HUES48 (cell line): Measurements from ENCODE around the gene TFEB.

Source experiments
- H3K27ac ChIP-seq: one replicate; pipeline ENCODE4 v1.7.0; 2013; ENCODE audit warnings: low read depth, low read length, inconsistent platforms
- H3K27me3 ChIP-seq: 2 replicates; pipeline ENCODE4 v1.6.1; 2013; ENCODE audit warnings: mild to moderate bottlenecking, low read length; ENCODE audit not compliant: control insufficient read depth, insufficient read depth
- H3K36me3 ChIP-seq: 2 replicates; pipeline ENCODE4 v1.6.1; 2013; ENCODE audit warnings: low read length; ENCODE audit not compliant: control insufficient read depth, insufficient read depth
- H3K4me1 ChIP-seq: 2 replicates; pipeline ENCODE4 v1.6.1; 2013; ENCODE audit warnings: mild to moderate bottlenecking, low read length; ENCODE audit not compliant: control insufficient read depth, insufficient read depth
- H3K4me3 ChIP-seq: 2 replicates; pipeline ENCODE4 v1.5.1; 2013; ENCODE audit warnings: mild to moderate bottlenecking, low read depth, low read length
- H3K9ac ChIP-seq: 2 replicates; pipeline ENCODE4 v1.6.1; 2013; ENCODE audit warnings: mild to moderate bottlenecking, low read depth, low read length, moderate library complexity
- H3K9me3 ChIP-seq: 2 replicates; pipeline ENCODE4 v1.6.1; 2013; ENCODE audit warnings: low read length; ENCODE audit not compliant: control insufficient read depth, insufficient read depth

Gene TFEB

DNA sequence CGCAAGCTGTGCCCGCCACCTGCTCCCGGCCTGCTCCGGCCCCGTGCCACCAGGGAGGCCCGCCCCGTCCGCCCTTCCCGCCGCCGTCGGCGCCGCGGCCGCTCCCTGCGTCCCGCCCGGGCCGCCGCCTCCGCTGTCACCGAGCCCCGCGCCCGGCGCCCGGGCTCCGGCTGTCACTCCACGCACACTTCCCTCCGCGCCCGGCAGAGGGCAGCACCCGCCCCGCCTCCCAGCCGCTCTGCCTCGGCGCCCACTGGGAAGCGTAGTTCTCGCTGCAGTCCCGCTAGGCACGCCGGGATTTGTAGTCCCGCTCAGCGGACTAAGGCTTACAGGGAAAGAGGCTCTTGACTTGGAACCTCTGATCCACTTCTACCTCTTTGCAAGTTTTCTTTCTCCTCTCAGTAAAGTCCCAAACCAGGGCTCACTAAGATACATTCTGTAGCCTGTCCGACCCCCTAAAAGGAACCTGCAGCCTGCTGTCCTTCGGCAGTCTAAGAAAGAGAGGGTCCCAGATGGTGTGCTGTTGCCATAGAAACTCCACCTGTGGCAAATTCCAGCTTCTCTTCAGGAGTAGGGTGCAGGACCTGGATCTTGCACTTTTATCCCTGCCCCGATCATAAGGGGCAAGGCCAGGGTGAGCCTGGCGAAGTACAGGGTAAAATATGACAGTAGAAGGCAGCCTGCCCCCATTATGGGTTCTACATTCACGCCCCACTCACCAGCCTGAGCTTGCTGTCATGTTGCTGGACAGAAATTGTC, at the start of gene TFEB:
TSS of gene TFEB (minus strand) at position 182 of the 759 bp plus-strand sequence. CDS start 44,395 bp downstream, outside the sequence.
- no peaks in the 10 kb centered on the region for H3K36me3 ChIP-seq
- H3K27ac ChIP-seq, result no peak within 1 kb of the TSS
- peaks cover 2% of the 10 kb centered on the region; the same call in 1 of the 2 replicates for H3K27me3 ChIP-seq
- no peaks in the 10 kb centered on the region for H3K9me3 ChIP-seq
- H3K4me1 ChIP-seq, result peaks cover 24% of the 10 kb centered on the region
- no peak within 1 kb of the TSS for H3K9ac ChIP-seq
- H3K4me3 ChIP-seq, result peak within 1 kb of the TSS; percentile 76

- peaks cover 49% of the 10 kb centered on the region for H3K27me3 ChIP-seq
- H3K4me3 ChIP-seq, result no peak overlapping the region
- H3K36me3 ChIP-seq, result peaks cover 9% of the 10 kb centered on the region
- no peaks in the 10 kb centered on the region; the same call in 1 of the 2 replicates for H3K9me3 ChIP-seq
- H3K4me1 ChIP-seq, result 0 out of 2 replicates have a peak, but pooled peaks cover 11% of the 10 kb centered on the region
- H3K27ac ChIP-seq, result no peak overlapping the region
- H3K9ac ChIP-seq, result no peak overlapping the region
Measured at GRCh38 chr6:41784581-41785171, 49.3 kb upstream of the TFEB start.

- no peak overlapping the region for H3K4me3 ChIP-seq
- H3K36me3 ChIP-seq, result no peaks in the 10 kb centered on the region
- H3K9ac ChIP-seq, result no peak overlapping the region
- peaks cover 49% of the 10 kb centered on the region for H3K27me3 ChIP-seq
- 0 out of 2 replicates have a peak, but pooled peaks cover 14% of the 10 kb centered on the region for H3K4me1 ChIP-seq
- H3K9me3 ChIP-seq, result no peaks in the 10 kb centered on the region
- no peak overlapping the region for H3K27ac ChIP-seq
Measured at GRCh38 chr6:41783106-41783780, 47.8 kb upstream of the TFEB start.

- no peak overlapping the region for H3K27ac ChIP-seq
- peaks cover 49% of the 10 kb centered on the region for H3K27me3 ChIP-seq
- H3K4me1 ChIP-seq, result 0 out of 2 replicates have a peak, but pooled peaks cover 14% of the 10 kb centered on the region
- H3K9me3 ChIP-seq, result no peaks in the 10 kb centered on the region
- H3K36me3 ChIP-seq, result 0 out of 2 replicates have a peak, but pooled peaks cover 5% of the 10 kb centered on the region
- H3K4me3 ChIP-seq, result peak overlapping the region; percentile 86
- no peak overlapping the region for H3K9ac ChIP-seq
Measured at GRCh38 chr6:41781366-41781730, 45.9 kb upstream of the TFEB start.

GRCh38 chr6:41780551-41781365, 45.4 kb upstream of the TFEB start, which contains the start of gene PRICKLE4:
TSS of gene PRICKLE4 (plus strand) at chr6:41780782. CDS start at chr6:41783474, 2,692 bp downstream.
- no peak within 1 kb of the TSS for H3K27ac ChIP-seq
- H3K9ac ChIP-seq, result no peak within 1 kb of the TSS
- H3K36me3 ChIP-seq, result 0 out of 2 replicates have a peak, but pooled peaks cover 5% of the 10 kb centered on the region
- peaks cover 45% of the 10 kb centered on the region for H3K27me3 ChIP-seq
- H3K4me1 ChIP-seq, result 0 out of 2 replicates have a peak, but pooled peaks cover 14% of the 10 kb centered on the region
- no peaks in the 10 kb centered on the region for H3K9me3 ChIP-seq
- H3K4me3 ChIP-seq, result peak within 1 kb of the TSS; percentile 86

DNA sequence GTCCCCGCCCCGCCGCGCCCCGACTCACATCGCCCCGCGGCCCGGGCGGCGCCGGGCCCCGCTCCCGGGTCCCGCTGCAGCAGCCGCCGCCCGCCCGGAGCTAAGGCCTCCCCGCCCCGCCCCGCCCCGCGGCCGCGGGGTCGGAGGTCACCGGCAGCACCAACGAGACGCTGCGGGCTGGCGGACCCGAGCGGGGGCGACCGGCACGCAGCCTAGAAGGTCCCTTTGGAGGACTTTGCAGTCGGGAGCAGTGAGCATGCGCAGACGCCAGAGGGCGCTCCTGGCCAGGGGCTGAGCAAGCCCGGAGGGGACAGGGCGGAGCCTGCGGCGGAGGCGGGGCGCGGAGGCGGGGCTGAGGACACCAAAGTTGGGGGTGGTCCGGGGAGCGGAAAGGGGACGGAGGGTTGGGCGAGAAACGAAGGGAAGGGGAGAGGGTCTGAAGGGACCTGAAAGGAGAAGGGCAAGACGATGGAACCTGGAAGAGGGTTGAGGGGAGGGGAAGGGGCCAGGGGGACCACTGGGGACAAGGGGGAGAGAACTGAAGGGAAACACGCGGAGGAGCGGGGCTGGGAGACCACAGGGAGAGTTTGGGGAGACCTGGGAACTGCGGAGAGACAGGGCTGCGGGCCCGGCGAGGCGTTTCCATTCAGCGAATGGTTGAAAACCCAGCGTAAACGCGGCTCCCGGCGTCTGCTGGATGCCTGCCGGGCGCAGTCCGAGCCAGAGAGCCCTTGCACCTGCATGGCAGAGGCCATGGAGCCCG, 44.6 kb upstream of the TFEB start, which contains the start of gene FRS3:
TSS of gene FRS3 (minus strand) at position 113 of the 763 bp plus-strand sequence. CDS start 2,913 bp downstream, outside the sequence.
- no peak within 1 kb of the TSS for H3K9ac ChIP-seq
- H3K4me3 ChIP-seq, result peak within 1 kb of the TSS; percentile 86
- peaks cover 37% of the 10 kb centered on the region for H3K27me3 ChIP-seq
- H3K27ac ChIP-seq, result no peak within 1 kb of the TSS
- no peaks in the 10 kb centered on the region for H3K9me3 ChIP-seq
- H3K36me3 ChIP-seq, result peaks cover 11% of the 10 kb centered on the region
- H3K4me1 ChIP-seq, result 0 out of 2 replicates have a peak, but pooled peaks cover 12% of the 10 kb centered on the region

DNA sequence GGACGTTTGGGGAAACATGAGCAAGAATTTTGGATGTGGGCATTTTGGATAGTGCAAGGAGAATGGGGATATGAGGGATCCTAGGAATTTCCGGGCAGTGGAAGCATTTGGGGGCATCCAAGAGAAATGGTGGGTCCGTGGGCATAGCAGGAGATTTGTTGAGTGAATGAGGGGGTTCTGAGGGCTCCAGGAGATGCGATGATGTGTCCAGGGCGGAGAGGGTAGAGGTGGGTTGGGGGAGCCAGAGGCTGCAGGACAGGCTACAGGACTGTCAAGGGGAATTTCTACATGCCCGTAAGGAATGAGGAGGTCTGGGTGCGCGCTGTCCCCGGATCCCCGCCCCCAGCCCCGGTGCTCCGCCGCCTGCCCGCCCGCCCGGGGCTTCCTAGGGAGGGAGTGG, 43.9 kb upstream of the TFEB start:
- Histone ChIP-seq H3K27ac (no peak overlapping the region), H3K27me3 (peaks cover 31% of the 10 kb centered on the region), H3K4me1 (0 out of 2 replicates have a peak, but pooled peaks cover 9% of the 10 kb centered on the region), H3K36me3 (peaks cover 16% of the 10 kb centered on the region), H3K4me3 (peak overlapping the region; percentile 86), H3K9me3 (no peaks in the 10 kb centered on the region), H3K9ac (no peak overlapping the region)

DNA sequence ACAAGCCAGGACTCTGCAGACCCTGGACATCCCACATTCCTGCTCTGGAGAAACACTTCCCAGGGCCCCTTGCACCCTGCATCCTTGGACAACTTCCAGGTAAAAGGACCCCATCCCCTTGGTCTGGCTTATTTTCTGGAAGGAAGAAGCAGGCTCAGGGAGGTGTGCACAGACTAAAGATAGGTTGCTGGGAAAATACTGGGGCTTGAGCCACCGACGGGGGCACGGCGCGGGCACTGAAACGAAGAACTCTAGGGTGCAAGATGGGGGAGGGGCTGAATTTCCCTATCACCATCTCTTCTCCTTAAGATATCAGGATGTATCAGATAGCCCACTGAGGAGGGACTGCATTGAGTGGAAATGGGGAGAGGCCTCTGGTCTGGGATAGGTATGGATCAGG, 43.5 kb upstream of the TFEB start:
- H3K4me1 ChIP-seq, result 0 out of 2 replicates have a peak, but pooled peaks cover 9% of the 10 kb centered on the region
- peak overlapping the region; percentile 86 for H3K4me3 ChIP-seq
- no peak overlapping the region for H3K9ac ChIP-seq
- peaks cover 26% of the 10 kb centered on the region for H3K27me3 ChIP-seq
- no peaks in the 10 kb centered on the region for H3K9me3 ChIP-seq
- H3K27ac ChIP-seq, result no peak overlapping the region
- H3K36me3 ChIP-seq, result peaks cover 19% of the 10 kb centered on the region

DNA sequence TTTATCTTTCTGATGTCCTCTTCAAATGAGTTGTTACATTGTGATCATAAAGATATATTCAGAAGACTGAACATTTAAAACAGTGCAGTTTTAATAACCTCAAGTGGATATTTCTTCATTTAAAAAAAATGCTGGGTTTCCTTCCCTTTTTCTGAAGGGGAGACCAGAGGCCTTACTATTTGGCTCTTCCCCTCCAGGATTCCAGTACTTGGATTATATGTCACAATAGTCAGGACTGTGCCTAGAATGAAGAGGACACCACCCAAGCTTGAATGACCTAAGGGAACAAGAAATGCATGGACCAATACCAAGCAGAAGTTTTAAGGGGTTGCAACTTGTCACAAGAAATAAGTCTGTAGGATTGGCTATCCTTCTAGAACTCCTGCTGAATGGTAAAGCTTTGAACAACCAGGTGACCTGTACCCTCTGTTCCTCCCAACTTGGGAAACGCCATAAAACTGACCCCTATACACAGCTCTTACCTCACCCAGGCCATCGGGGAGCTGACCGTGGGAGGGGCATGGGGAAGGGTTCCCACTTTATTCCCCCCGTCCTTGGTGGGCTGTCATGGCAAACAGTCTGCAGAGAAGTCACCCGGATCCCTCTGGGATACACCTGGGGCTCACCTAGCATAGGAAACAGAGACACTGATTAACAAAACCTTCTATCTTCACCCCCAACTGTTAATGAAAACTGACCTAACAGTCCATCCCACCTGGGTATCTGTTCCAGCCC, 42.3 kb upstream of the TFEB start:
- H3K27ac ChIP-seq, result no peak overlapping the region
- no peaks in the 10 kb centered on the region for H3K9me3 ChIP-seq
- H3K4me3 ChIP-seq, result no peak overlapping the region
- H3K4me1 ChIP-seq, result 0 out of 2 replicates have a peak, but pooled peaks cover 9% of the 10 kb centered on the region
- H3K27me3 ChIP-seq, result peaks cover 15% of the 10 kb centered on the region
- H3K36me3 ChIP-seq, result peaks cover 21% of the 10 kb centered on the region
- no peak overlapping the region for H3K9ac ChIP-seq
